GM12891 (cell line): Measurements from ENCODE around the gene PCDHGA1.

Source experiments
- POLR2A ChIP-seq: IDR thresholded peaks from 2 replicates; pipeline ENCODE4 v1.6.1; 2011; ENCODE audit warnings: low read depth, low read length, control low read depth
- TAF1 ChIP-seq: IDR thresholded peaks from 2 replicates; pipeline ENCODE4 v1.6.1; 2011; ENCODE audit warnings: low read depth, low read length, control low read depth

DNA sequence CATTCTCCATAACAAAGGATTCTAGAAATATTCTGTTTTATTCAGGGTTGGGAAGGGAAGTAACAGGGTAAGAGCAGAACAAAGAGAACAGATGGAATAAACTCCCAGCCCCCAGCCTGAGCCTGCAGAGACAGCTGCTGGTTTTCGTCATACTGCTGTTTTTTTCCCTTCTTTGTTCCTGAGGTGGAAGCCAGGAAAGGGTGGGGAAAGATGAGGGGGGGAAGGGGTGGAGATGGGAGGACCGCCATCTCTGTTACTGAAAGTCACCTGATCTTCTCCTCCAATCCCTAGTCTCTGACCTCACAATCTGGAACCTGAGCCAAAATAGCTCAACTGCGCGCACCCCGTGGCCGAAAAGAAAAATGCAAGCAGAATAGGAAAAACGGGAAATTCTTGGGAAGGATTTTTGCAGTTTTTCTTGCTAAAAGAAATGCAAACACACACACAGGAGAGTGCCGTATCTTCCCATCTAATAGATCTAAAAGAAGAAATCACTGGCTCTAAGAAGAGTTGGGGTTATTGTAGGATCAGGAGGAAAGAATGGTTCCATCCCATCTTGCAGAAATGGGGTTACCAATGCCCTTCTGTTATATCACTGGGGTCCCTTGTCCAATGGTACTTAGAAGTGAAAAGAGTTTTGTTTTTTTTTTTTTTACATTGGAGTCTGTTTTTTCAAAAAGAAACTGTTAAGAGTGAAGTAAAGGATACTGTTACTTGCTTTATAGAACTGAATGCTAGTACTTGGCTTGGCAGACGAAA, 230.6 kb downstream of the PCDHGA1 start:
- TF ChIP-seq POLR2A (no peak), TAF1 (no peak)
